Neural cell (in vitro differentiated cells): ENCODE measurements around the gene TTC21B.

ENCODE experiments used
- CTCF ChIP-seq: fragments of 450-650 bp; IDR thresholded peaks from 2 replicates; pipeline ENCODE4 v1.5.1; 2014; ENCODE audit warnings: antibody characterized with exemption, mild to moderate bottlenecking, moderate library complexity; ENCODE audit not compliant: poor library complexity, severe bottlenecking
- EP300 ChIP-seq: fragments of 450-650 bp; conservative IDR thresholded peaks from 2 replicates; pipeline ENCODE4 v1.6.1; 2014; ENCODE audit warnings: antibody characterized with exemption, mild to moderate bottlenecking, moderate library complexity; ENCODE audit not compliant: poor library complexity, severe bottlenecking
- EZH2 ChIP-seq: fragments of 200-600, 300-800 bp; shearing (Covaris generic), sonication (generic); IDR thresholded peaks from 2 replicates; pipeline ENCODE4 v1.6.1; 2014; ENCODE audit warnings: antibody characterized with exemption, low read length, borderline replicate concordance, mild to moderate bottlenecking; ENCODE audit not compliant: insufficient read depth, poor library complexity, severe bottlenecking
- MXI1 ChIP-seq: fragments of 450-650 bp; conservative IDR thresholded peaks from 2 replicates; pipeline ENCODE4 v1.6.1; 2014; ENCODE audit warnings: antibody characterized with exemption, mild to moderate bottlenecking; ENCODE audit not compliant: poor library complexity, severe bottlenecking
- POLR2AphosphoS5 ChIP-seq: IDR thresholded peaks from 2 replicates; pipeline ENCODE4 v1.6.1; 2012
- RAD21 ChIP-seq: fragments of 450-650 bp; conservative IDR thresholded peaks from 2 replicates; pipeline ENCODE4 v1.6.1; 2014; ENCODE audit warnings: antibody characterized with exemption, mild to moderate bottlenecking, moderate library complexity
- REST ChIP-seq: IDR thresholded peaks from 2 replicates; pipeline ENCODE4 v1.6.1; 2012; ENCODE audit warnings: borderline replicate concordance
- SMC3 ChIP-seq: fragments of 450-650 bp; conservative IDR thresholded peaks from 2 replicates; pipeline ENCODE4 v1.6.1; 2014; ENCODE audit warnings: antibody characterized with exemption, mild to moderate bottlenecking, moderate library complexity; ENCODE audit not compliant: poor library complexity
- TAF1 ChIP-seq: IDR thresholded peaks from 2 replicates; pipeline ENCODE4 v1.6.1; 2012; ENCODE audit warnings: low read depth

- TF ChIP-seq CTCF (no peak), EP300 (no peak), EZH2 (no peak), MXI1 (no peak), POLR2AphosphoS5 (no peak), REST (no peak), RAD21 (no peak), SMC3 (no peak), TAF1 (no peak)
These were observed 120.4 kb downstream of the TTC21B start for GRCh38 chr2:165833156-165833555.
